ENCODE measurements around the gene MLH3. TPM values are rescaled to one million over a fixed set of nuclear protein-coding genes. Genes with fewer than 3 reads are reported as not detected.

The MLH3 gene
- total and polyA plus RNA-seq, 10 of the 15 experiments (the other 5 are each of a cell fraction or from before 2014, with no cell fraction given): 12.6 to 31.2 (median 19.6) TPM

GRCh38 chr14:75050852-75051555 lies at the start of gene MLH3 (continued):
- TF ChIP-seq POLR2AphosphoS2 (IDR thresholded peaks at IDR 0.05; ENCODE audit: low read depth, low read length) (0 out of 2 replicates have a peak, but pooled peaks have one; percentile 41), PAX8 (IDR thresholded peaks at IDR 0.05) (no peak), KAT2A (conservative IDR thresholded peaks at IDR 0.05; ENCODE audit: control insufficient read depth, low read depth, low read length) (no peak), TAF1 (IDR thresholded peaks at IDR 0.05; ENCODE audit: borderline replicate concordance, low read depth, low read length) (peak; percentile 49; the same call in 1 of the 2 replicates), CHD2 (IDR thresholded peaks at IDR 0.05; ENCODE audit: borderline replicate concordance, low read depth, low read length) (no peak), MYB (IDR thresholded peaks at IDR 0.05; ENCODE audit: borderline replicate concordance, low read depth, low read length) (no peak), STAT3 (IDR thresholded peaks at IDR 0.05; ENCODE audit: low read depth, low read length) (no peak), NKRF (conservative IDR thresholded peaks at IDR 0.05) (0 out of 2 replicates have a peak, but pooled peaks have one; percentile 47), NR2C2 (IDR thresholded peaks at IDR 0.05; ENCODE audit: borderline replicate concordance, control insufficient read depth, insufficient read length, low read depth) (no peak)

GRCh38 chr14:75098682-75099081 lies 47.4 kb upstream of the MLH3 start:
- WGBS (ENCODE audit: insufficient coverage, insufficient replicate concordance, low lambda C conversion rate, missing lambda C conversion rate): 100% methylated on average over 1 of the region's 1 CpG
- TF ChIP-seq TAF1 (IDR thresholded peaks at IDR 0.05; ENCODE audit: borderline replicate concordance, low read depth, low read length) (no peak), ETV6 (conservative IDR thresholded peaks at IDR 0.05 in 1 of 2, IDR thresholded peaks at IDR 0.05 in 1 of 2; ENCODE audit: borderline replicate concordance in 1 of 2, low read depth in 1 of 2) (no peak), PRDM15 (CRISPR knock-in tag; IDR thresholded peaks at IDR 0.05) (no peak)
- no TSS peak for BruUV-seq (replicated peaks)
- Histone ChIP-seq H3K36me3 (ENCODE audit: control insufficient read depth in 2 of 2, insufficient read depth in 2 of 2, low read length in 1 of 2) (peaks cover 0 to 10% of the 10 kb centered on the region in 2 experiments; a peak in 3 of 4 replicates), H3K79me2 (ENCODE audit: control insufficient read depth, insufficient read depth, low read length) (no peaks in the 10 kb centered on the region), H3K9me3 (replicated peaks; ENCODE audit: control insufficient read depth, insufficient read depth, low read length) (no peaks in the 10 kb centered on the region), H3K4me1 (ENCODE audit: control insufficient read depth, insufficient read depth, low read length) (no peaks in the 10 kb centered on the region), H3K9ac (ENCODE audit: control insufficient read depth, insufficient read depth, low read length) (no peak overlapping the region), H3K27ac (ENCODE audit: control insufficient read depth, insufficient read depth) (no peak overlapping the region), H2AFZ (ENCODE audit: control insufficient read depth, low read depth, low read length) (no peak overlapping the region), H4K20me1 (ENCODE audit: control insufficient read depth, insufficient read depth) (no peaks in the 10 kb centered on the region; the same call in 1 of the 2 replicates), H3K4me3 (no peak overlapping the region), H3K27me3 (replicated peaks in 1 of 2; ENCODE audit: control insufficient read depth in 2 of 2, insufficient read depth in 2 of 2, low read length in 1 of 2) (no peaks in the 10 kb centered on the region), H3K4me2 (ENCODE audit: control insufficient read depth, insufficient read depth) (no peak overlapping the region)
- ChIA-PET CTCF (interaction anchor here (1.9 kb wide), 1 partner anchor 10 kb away, joined by 6 read pairs; no protein-coding TSS in a partner anchor), SMC1A (ENCODE audit: uncharacterized antibody, unreplicated experiment) (interaction anchor here (1.0 kb wide), 1 partner anchor 155 kb away, joined by 4 read pairs; no protein-coding TSS in a partner anchor), POLR2A (no interaction called here), RAD21 (ENCODE audit: unreplicated experiment) (no interaction called here)
- in situ Hi-C loops (cut with MboI): no loop called here
- intact Hi-C loops (cut with micrococcal nuclease; ENCODE audit: unreplicated experiment): no loop called here
- FAIRE-seq: no peak
- no peak for DNase-seq (ENCODE audit: low read depth, low spot score)
- ATAC-seq: no peak
